GM19397 (cell line): ENCODE measurements around the gene MAGIX.

Source experiments
- ATAC-seq: cut with Tn5 transposase; IDR thresholded peaks from one replicate; pipeline ENCODE4 v1.9.1; 2021; ENCODE audit warnings: mild to moderate bottlenecking, moderate library complexity; ENCODE audit not compliant: unreplicated experiment

Gene MAGIX

GRCh38 chrX:49203536-49203935 is 41.0 kb downstream of the MAGIX start:
- ATAC-seq: no peak

- no peak for ATAC-seq
Observed at GRCh38 chrX:49204017-49204416, 41.5 kb downstream of the MAGIX start.

GRCh38 chrX:49204709-49205108 is 42.2 kb downstream of the MAGIX start:
- ATAC-seq: no peak

GRCh38 chrX:49205443-49205842 is 42.9 kb downstream of the MAGIX start:
- ATAC-seq: no peak

- no peak for ATAC-seq
Observed at GRCh38 chrX:49206543-49206942, 44.0 kb downstream of the MAGIX start.

- no peak for ATAC-seq
Observed at GRCh38 chrX:49208399-49208798, 45.8 kb downstream of the MAGIX start.

- no peak for ATAC-seq
Observed at GRCh38 chrX:49209434-49210251, 47.1 kb downstream of the MAGIX start.

GRCh38 chrX:49210406-49210805 is 47.8 kb downstream of the MAGIX start:
- ATAC-seq: no peak

- ATAC-seq: no peak
Observed at GRCh38 chrX:49211074-49211473, 48.5 kb downstream of the MAGIX start.

GRCh38 chrX:49212209-49212608 is 49.7 kb downstream of the MAGIX start:
- ATAC-seq: no peak

GRCh38 chrX:49212861-49213260 is 50.3 kb downstream of the MAGIX start:
- no peak for ATAC-seq

GRCh38 chrX:49214416-49214815 is 51.9 kb downstream of the MAGIX start:
- no peak for ATAC-seq

GRCh38 chrX:49214996-49215526 is 52.5 kb downstream of the MAGIX start:
- no peak for ATAC-seq
